Smooth muscle cell (in vitro differentiated cells): ENCODE results near the gene ANKRD13A. TPM values are rescaled to one million over a fixed set of nuclear protein-coding genes. Genes with fewer than 3 reads are reported as not detected.
A peak's percentile ranks its signal among the peaks of the same experiment; 100 is the strongest.

Experiments used
- DNase-seq: peaks from one replicate; lab custom pipeline; 2025; ENCODE audit not compliant: unreplicated experiment; lab: John Stamatoyannopoulos, UW
- H2AFZ ChIP-seq: fragments of 200-600 bp; sonication (generic); 2 replicates; pipeline ENCODE4 v1.6.0; 2016; ENCODE audit warnings: antibody characterized with exemption, low read depth, mild to moderate bottlenecking
- H3F3A ChIP-seq: fragments of 200-600 bp; sonication (generic); 2 replicates; pipeline ENCODE4 v1.6.0; 2017; ENCODE audit warnings: antibody characterized with exemption, low read depth
- H3K27ac ChIP-seq: fragments of 200-600 bp; sonication (generic); 2 replicates; pipeline ENCODE4 v1.5.1; 2016; ENCODE audit warnings: low read depth, mild to moderate bottlenecking
- H3K27me3 ChIP-seq: fragments of 200-600 bp; sonication (generic); 2 replicates; pipeline ENCODE4 v1.6.1; 2016; ENCODE audit warnings: low read depth, mild to moderate bottlenecking
- H3K36me3 ChIP-seq: fragments of 200-600 bp; sonication (generic); 2 replicates; pipeline ENCODE4 v1.5.1; 2016; ENCODE audit warnings: low read depth
- H3K4me1 ChIP-seq: fragments of 200-600 bp; sonication (generic); 2 replicates; pipeline ENCODE4 v1.5.1; 2016; ENCODE audit warnings: low read depth
- H3K4me2 ChIP-seq: fragments of 200-600 bp; sonication (generic); 2 replicates; pipeline ENCODE4 v1.6.0; 2016; ENCODE audit warnings: mild to moderate bottlenecking
- H3K4me3 ChIP-seq: fragments of 200-600 bp; sonication (generic); 2 replicates; pipeline ENCODE4 v1.5.1; 2016; ENCODE audit warnings: mild to moderate bottlenecking
- H3K79me2 ChIP-seq: fragments of 200-600 bp; sonication (generic); 2 replicates; pipeline ENCODE4 v1.6.0; 2016; ENCODE audit warnings: low read depth, mild to moderate bottlenecking
- H3K9ac ChIP-seq: fragments of 200-600 bp; sonication (generic); 2 replicates; pipeline ENCODE4 v1.6.0; 2016; ENCODE audit warnings: low read depth
- H3K9me3 ChIP-seq: fragments of 200-600 bp; sonication (generic); replicated peaks from 2 replicates; pipeline ENCODE4 v1.5.1; 2016; ENCODE audit warnings: low read depth
- H4K20me1 ChIP-seq: fragments of 200-600 bp; sonication (generic); 2 replicates; pipeline ENCODE4 v1.6.0; 2016; ENCODE audit warnings: low read depth
- WGBS: methylation state at CpG from one replicate; pipeline ENCODE4 v1.1.7; 2016; ENCODE audit warnings: low lambda C conversion rate; 5-methylcytosine and 5-hydroxymethylcytosine counted together
- polyA plus RNA-seq: library from polyadenylated mRNA; unstranded; fragments of >200 nt; fragmentation: Nextera tagmentation; extraction: Ambion mirVana; gene quantifications from 2 replicates; pipeline ENCODE4 v1.2.1, GENCODE V29; 2016
- total RNA-seq: library from RNA; depleted of rRNA; stranded (reverse); fragments of >200 nt; gene quantifications from 2 replicates; pipeline ENCODE4 v1.2.3, GENCODE V29; 2014
- TF ChIP-seq, protein P1 (sequence below): fragments of 200-600 bp; sonication (generic); IDR thresholded peaks from 2 replicates; pipeline ENCODE4 v1.5.1; 2017; ENCODE audit warnings: borderline replicate concordance, mild to moderate bottlenecking, antibody characterized with exemption; ENCODE audit not compliant: insufficient read depth, poor library complexity, severe bottlenecking

ANKRD13A gene
- total and polyA plus RNA-seq, 2 experiments from 2014 or later = 11.6 to 31.1 TPM

DNA sequence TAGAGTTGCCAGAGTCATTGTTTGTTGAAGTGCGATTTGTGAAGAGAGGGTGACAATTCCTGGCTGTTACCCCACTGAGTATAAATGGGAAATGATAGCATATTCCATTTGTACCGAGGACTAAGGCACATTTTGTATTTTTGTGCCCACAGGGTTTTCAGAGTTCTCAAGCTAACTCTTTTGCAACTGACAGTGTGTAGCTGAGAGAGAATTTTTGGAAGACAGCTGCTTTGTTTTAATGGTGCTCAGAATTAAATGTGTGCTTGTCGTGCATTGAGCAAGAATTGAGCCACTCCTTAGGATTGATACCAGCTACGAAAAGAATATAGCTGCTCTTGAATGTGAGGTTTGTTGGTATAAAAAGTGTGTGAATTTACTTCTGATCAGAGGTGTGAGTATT, 21.7 kb downstream of the ANKRD13A start:
- Histone ChIP-seq H3K36me3 (peaks cover 21% of the 10 kb centered on the region), H2AFZ (no peak overlapping the region), H3K4me3 (no peak overlapping the region), H3K9ac (no peak overlapping the region), H4K20me1 (peaks cover 19% of the 10 kb centered on the region), H3F3A (peaks cover 12% of the 10 kb centered on the region), H3K9me3 (no peaks in the 10 kb centered on the region), H3K27me3 (no peaks in the 10 kb centered on the region), H3K27ac (no peak overlapping the region), H3K4me1 (peaks cover 10% of the 10 kb centered on the region), H3K79me2 (no peaks in the 10 kb centered on the region), H3K4me2 (no peak overlapping the region)
- WGBS = 96% methylated on average over 4 of the region's 4 CpGs
- TF ChIP-seq, protein P1, sequence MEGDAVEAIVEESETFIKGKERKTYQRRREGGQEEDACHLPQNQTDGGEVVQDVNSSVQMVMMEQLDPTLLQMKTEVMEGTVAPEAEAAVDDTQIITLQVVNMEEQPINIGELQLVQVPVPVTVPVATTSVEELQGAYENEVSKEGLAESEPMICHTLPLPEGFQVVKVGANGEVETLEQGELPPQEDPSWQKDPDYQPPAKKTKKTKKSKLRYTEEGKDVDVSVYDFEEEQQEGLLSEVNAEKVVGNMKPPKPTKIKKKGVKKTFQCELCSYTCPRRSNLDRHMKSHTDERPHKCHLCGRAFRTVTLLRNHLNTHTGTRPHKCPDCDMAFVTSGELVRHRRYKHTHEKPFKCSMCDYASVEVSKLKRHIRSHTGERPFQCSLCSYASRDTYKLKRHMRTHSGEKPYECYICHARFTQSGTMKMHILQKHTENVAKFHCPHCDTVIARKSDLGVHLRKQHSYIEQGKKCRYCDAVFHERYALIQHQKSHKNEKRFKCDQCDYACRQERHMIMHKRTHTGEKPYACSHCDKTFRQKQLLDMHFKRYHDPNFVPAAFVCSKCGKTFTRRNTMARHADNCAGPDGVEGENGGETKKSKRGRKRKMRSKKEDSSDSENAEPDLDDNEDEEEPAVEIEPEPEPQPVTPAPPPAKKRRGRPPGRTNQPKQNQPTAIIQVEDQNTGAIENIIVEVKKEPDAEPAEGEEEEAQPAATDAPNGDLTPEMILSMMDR = no peak
- DNase-seq = no peak

DNA sequence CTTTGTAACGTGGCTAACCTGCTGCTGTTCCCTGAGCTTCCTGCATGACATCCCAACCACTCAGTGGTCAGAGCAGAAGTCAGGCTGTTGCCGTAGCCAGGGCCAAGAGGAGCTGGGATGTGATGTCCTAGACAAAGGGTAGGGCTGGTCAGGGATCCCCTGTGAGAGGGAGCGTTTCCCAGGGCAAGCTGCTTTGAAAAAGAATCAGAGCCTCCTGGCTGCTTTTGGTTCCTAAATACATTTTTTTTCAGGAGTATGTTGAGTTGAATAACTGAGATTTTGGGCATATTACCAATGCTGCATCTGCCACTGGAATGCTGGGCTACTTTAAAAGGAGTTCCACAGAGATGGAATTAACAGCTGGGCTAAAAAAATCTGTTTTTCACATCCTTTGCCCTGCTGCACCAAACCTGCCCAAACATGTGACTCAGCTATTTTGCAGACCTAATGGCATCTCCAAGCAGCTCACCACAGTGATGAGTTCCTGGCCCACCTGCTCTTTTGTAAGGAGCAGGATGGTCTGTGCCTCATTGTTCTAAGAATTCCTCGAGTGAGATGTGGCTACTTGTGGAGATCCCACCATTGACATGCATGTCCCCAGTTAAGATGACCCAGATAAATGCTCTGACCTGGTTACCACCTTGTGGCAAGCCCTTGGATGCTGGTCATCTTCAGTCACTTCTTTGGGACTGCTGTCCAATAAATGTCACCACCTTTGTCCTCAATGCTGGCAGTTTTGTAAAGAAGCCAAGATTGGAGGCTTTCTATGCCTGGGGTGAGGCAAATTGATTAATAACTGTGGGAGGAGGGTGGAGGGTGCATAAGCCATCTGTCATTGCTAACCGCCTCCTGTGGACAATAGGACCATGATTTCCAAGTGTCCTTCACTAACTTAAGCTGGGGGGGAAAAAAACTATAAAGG, 24.1 kb downstream of the ANKRD13A start:
- H3F3A ChIP-seq = peaks cover 12% of the 10 kb centered on the region
- DNase-seq = no peak
- H4K20me1 ChIP-seq = peaks cover 19% of the 10 kb centered on the region
- peaks cover 10% of the 10 kb centered on the region for H3K4me1 ChIP-seq
- H3K4me2 ChIP-seq = peak overlapping the region; percentile 58
- H3K27me3 ChIP-seq = no peaks in the 10 kb centered on the region
- TF ChIP-seq, protein P1 = no peak
- WGBS = 91% methylated on average over 5 of the region's 5 CpGs
- no peaks in the 10 kb centered on the region for H3K9me3 ChIP-seq
- H3K9ac ChIP-seq = no peak overlapping the region
- H2AFZ ChIP-seq = no peak overlapping the region
- H3K4me3 ChIP-seq = no peak overlapping the region
- peak overlapping the region; percentile 77 for H3K27ac ChIP-seq
- H3K79me2 ChIP-seq = no peaks in the 10 kb centered on the region
- peaks cover 7% of the 10 kb centered on the region for H3K36me3 ChIP-seq

DNA sequence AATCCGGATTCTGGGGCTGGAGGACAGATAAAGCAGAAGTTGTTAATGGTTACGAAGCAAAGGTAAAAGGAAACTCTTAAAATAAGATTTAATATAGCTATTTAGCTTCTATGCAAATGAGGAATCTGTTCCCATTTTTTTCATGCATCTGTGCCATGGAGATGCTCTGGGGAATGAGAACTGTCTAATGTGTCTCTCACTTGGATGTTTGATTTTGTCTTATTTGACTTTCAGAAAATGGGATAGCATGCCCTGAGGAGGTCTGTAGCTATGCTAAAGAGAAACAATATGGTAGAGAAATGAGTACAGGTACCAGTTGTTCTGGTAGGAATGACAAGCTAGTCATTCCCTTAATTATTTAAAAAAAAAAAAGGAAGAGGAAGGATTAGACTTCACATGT, 24.8 kb downstream of the ANKRD13A start:
- H3K4me2 ChIP-seq = peak overlapping the region; percentile 58
- WGBS = 97% methylated on average over 2 of the region's 2 CpGs
- H3K36me3 ChIP-seq = peaks cover 5% of the 10 kb centered on the region
- no peaks in the 10 kb centered on the region for H3K79me2 ChIP-seq
- H3K9ac ChIP-seq = no peak overlapping the region
- H2AFZ ChIP-seq = no peak overlapping the region
- H3K27ac ChIP-seq = peak overlapping the region; percentile 77
- no peak for DNase-seq
- H3K9me3 ChIP-seq = no peaks in the 10 kb centered on the region
- peaks cover 10% of the 10 kb centered on the region for H3K4me1 ChIP-seq
- H3K27me3 ChIP-seq = no peaks in the 10 kb centered on the region
- H3K4me3 ChIP-seq = no peak overlapping the region
- TF ChIP-seq, protein P1 = no peak
- H4K20me1 ChIP-seq = peaks cover 19% of the 10 kb centered on the region
- H3F3A ChIP-seq = peaks cover 12% of the 10 kb centered on the region
